ENCODE results near the gene CTNNA3. TPM values are rescaled to one million over a fixed set of nuclear protein-coding genes. Genes with fewer than 3 reads are reported as not detected.

Gene CTNNA3
- total RNA-seq, 1 donor from 2014 or later = not detected

- intact Hi-C loops (cut with micrococcal nuclease) = loop anchor here (5.0 kb wide), 2 partner anchors 467 to 593 kb away; partner anchors contain the start of gene HERC4
- peaks cover 24% of the 10 kb centered on the region for H3K27me3 Mint-ChIP-seq (ENCODE audit: low read depth)
- no peaks in the 10 kb centered on the region for H3K36me3 Mint-ChIP-seq (ENCODE audit: low read depth)
- H3K27ac Mint-ChIP-seq = no peak overlapping the region
- no peaks in the 10 kb centered on the region for H3K9me3 Mint-ChIP-seq
- no peak overlapping the region for H3K4me3 Mint-ChIP-seq (ENCODE audit: low read depth)
- peaks cover 42% of the 10 kb centered on the region for H3K4me1 Mint-ChIP-seq (ENCODE audit: low read depth)
- DNase-seq (ENCODE audit: low spot score) = no peak
These were observed 85.8 kb downstream of the CTNNA3 start for GRCh38 chr10:67609996-67610793.

- Mint-ChIP-seq H3K27ac (no peak overlapping the region), H3K4me1 (ENCODE audit: low read depth) (peaks cover 34% of the 10 kb centered on the region), H3K27me3 (ENCODE audit: low read depth) (peaks cover 32% of the 10 kb centered on the region), H3K9me3 (no peaks in the 10 kb centered on the region), H3K4me3 (ENCODE audit: low read depth) (no peak overlapping the region), H3K36me3 (ENCODE audit: low read depth) (no peaks in the 10 kb centered on the region)
- DNase-seq (ENCODE audit: low spot score) = no peak
- intact Hi-C loops (cut with micrococcal nuclease) = no loop called here
These were observed 88.0 kb downstream of the CTNNA3 start for GRCh38 chr10:67608001-67608400.

DNA sequence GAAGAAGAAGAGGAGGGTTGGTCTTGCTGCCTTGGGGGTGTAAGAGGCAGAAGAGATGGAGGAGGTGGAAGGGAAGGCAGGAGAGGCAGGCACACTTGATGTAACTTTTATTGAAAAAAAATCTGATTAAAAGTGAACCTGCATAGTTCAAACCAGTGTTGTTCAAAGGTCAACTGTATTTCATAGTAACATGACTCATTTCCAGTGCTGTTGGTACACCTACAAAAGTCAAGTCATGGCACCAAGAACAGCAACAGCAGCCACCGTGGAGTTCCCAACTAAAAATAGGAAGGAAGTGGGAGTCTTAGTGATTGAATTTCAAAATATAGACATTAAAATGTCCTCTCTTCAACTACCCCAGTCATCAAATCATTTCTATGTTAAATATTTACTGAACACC is 88.5 kb downstream of the CTNNA3 start:
- Mint-ChIP-seq H3K27me3 (ENCODE audit: low read depth) (peaks cover 28% of the 10 kb centered on the region), H3K36me3 (ENCODE audit: low read depth) (no peaks in the 10 kb centered on the region), H3K4me3 (ENCODE audit: low read depth) (no peak overlapping the region), H3K9me3 (no peaks in the 10 kb centered on the region), H3K4me1 (ENCODE audit: low read depth) (peaks cover 29% of the 10 kb centered on the region), H3K27ac (no peak overlapping the region)
- DNase-seq (ENCODE audit: low spot score) = no peak
- intact Hi-C loops (cut with micrococcal nuclease) = no loop called here

DNA sequence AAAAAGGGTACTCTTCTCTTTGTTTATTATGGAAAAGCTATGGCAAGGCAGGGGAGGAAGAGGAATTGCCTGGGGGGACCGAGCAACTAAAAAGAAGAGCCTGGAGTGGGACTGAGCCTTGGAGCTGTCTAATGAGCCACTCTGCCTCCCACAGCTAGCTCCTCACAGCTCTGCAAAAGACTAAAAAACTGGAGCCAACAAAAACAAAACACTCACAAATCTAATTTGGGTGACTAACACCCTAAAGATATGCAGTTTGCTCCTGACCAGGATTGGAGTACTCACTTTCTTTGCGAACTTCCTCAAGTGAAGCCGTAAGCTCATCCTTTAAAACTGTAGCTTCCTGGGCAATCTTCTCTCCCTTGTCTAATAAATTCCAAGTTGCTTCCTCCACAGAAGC is 89.4 kb downstream of the CTNNA3 start:
- intact Hi-C loops (cut with micrococcal nuclease) = no loop called here
- Mint-ChIP-seq H3K27ac (no peak overlapping the region), H3K4me3 (ENCODE audit: low read depth) (no peak overlapping the region), H3K36me3 (ENCODE audit: low read depth) (no peaks in the 10 kb centered on the region), H3K9me3 (no peaks in the 10 kb centered on the region), H3K4me1 (ENCODE audit: low read depth) (peaks cover 22% of the 10 kb centered on the region), H3K27me3 (ENCODE audit: low read depth) (peaks cover 26% of the 10 kb centered on the region)
- DNase-seq (ENCODE audit: low spot score) = no peak

DNA sequence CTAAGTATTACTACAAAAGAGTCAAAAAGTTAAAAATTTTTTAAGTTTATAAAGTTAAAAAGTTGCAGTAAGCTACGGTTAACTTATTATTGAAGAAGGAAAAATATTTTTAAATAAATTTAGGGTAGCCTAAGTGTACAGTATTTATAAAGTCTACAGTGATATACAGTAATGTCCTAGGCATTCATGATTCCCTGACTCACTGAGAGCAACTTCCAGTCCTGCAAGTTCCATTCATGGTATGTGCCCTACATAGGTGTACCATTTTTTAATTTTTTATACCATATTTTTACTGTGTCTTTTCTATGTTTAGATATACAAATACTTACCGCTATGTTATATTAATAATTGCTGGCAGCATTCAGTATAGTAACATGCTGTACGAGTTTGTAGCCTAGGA is 92.3 kb downstream of the CTNNA3 start:
- no peak for DNase-seq (ENCODE audit: low spot score)
- intact Hi-C loops (cut with micrococcal nuclease) = no loop called here
- Mint-ChIP-seq H3K36me3 (ENCODE audit: low read depth) (no peaks in the 10 kb centered on the region), H3K9me3 (peaks cover 3% of the 10 kb centered on the region), H3K4me3 (ENCODE audit: low read depth) (no peak overlapping the region), H3K27ac (no peak overlapping the region), H3K27me3 (ENCODE audit: low read depth) (peaks cover 23% of the 10 kb centered on the region), H3K4me1 (ENCODE audit: low read depth) (peaks cover 16% of the 10 kb centered on the region)

- Mint-ChIP-seq H3K4me3 (ENCODE audit: low read depth) (no peak overlapping the region), H3K4me1 (ENCODE audit: low read depth) (peaks cover 16% of the 10 kb centered on the region), H3K27me3 (ENCODE audit: low read depth) (peaks cover 27% of the 10 kb centered on the region), H3K9me3 (peaks cover 3% of the 10 kb centered on the region), H3K27ac (no peak overlapping the region), H3K36me3 (ENCODE audit: low read depth) (no peaks in the 10 kb centered on the region)
- DNase-seq (ENCODE audit: low spot score) = no peak
- intact Hi-C loops (cut with micrococcal nuclease) = no loop called here
These were observed 92.9 kb downstream of the CTNNA3 start for GRCh38 chr10:67603086-67603485.

- intact Hi-C loops (cut with micrococcal nuclease) = no loop called here
These were observed 93.6 kb downstream of the CTNNA3 start for GRCh38 chr10:67602268-67602950.

GRCh38 chr10:67599597-67599996 is 96.4 kb downstream of the CTNNA3 start:
- H3K27me3 Mint-ChIP-seq (ENCODE audit: low read depth) = peaks cover 26% of the 10 kb centered on the region
- DNase-seq (ENCODE audit: low spot score) = no peak

More at GRCh38 chr10:67602268-67602950, 93.6 kb downstream of the CTNNA3 start:
- Mint-ChIP-seq H3K27ac (no peak overlapping the region), H3K36me3 (ENCODE audit: low read depth) (no peaks in the 10 kb centered on the region), H3K4me3 (ENCODE audit: low read depth) (no peak overlapping the region), H3K4me1 (ENCODE audit: low read depth) (peaks cover 10% of the 10 kb centered on the region), H3K27me3 (ENCODE audit: low read depth) (peaks cover 27% of the 10 kb centered on the region), H3K9me3 (peaks cover 3% of the 10 kb centered on the region)
- DNase-seq (ENCODE audit: low spot score) = no peak

GRCh38 chr10:67596641-67597040 is 99.4 kb downstream of the CTNNA3 start:
- DNase-seq (ENCODE audit: low spot score) = no peak
- intact Hi-C loops (cut with micrococcal nuclease) = no loop called here
- H3K4me1 Mint-ChIP-seq (ENCODE audit: low read depth) = no peaks in the 10 kb centered on the region
- H3K4me3 Mint-ChIP-seq (ENCODE audit: low read depth) = no peak overlapping the region
- no peak overlapping the region for H3K27ac Mint-ChIP-seq
- peaks cover 35% of the 10 kb centered on the region for H3K9me3 Mint-ChIP-seq
- H3K27me3 Mint-ChIP-seq (ENCODE audit: low read depth) = peaks cover 21% of the 10 kb centered on the region
- no peaks in the 10 kb centered on the region for H3K36me3 Mint-ChIP-seq (ENCODE audit: low read depth)

More at GRCh38 chr10:67599597-67599996, 96.4 kb downstream of the CTNNA3 start:
- Mint-ChIP-seq H3K4me3 (ENCODE audit: low read depth) (no peak overlapping the region), H3K36me3 (ENCODE audit: low read depth) (no peaks in the 10 kb centered on the region), H3K9me3 (peaks cover 19% of the 10 kb centered on the region), H3K4me1 (ENCODE audit: low read depth) (no peaks in the 10 kb centered on the region), H3K27ac (no peak overlapping the region)
- intact Hi-C loops (cut with micrococcal nuclease) = no loop called here

DNA sequence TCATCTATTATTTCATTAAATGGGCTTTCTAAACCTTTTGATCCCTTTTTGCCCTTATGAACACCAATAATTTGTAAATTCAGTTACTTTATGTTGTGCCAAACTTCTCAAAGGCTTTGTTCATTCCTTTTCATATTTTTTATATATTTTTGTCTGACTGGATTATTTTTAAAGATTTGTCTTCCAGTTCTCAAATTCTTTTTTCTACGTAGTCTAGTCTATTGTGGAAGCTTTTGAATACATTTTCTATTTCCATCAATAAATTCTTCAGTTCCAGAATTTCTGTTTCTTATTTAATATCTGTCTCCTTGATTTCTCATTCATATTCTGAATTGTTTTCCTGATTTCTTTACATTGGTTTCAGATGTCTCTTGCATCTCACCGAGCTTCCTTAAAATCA is 108.2 kb downstream of the CTNNA3 start:
- Mint-ChIP-seq H3K9me3 (peaks cover 40% of the 10 kb centered on the region), H3K36me3 (ENCODE audit: low read depth) (no peaks in the 10 kb centered on the region), H3K27ac (no peak overlapping the region), H3K4me1 (ENCODE audit: low read depth) (no peaks in the 10 kb centered on the region), H3K4me3 (ENCODE audit: low read depth) (no peak overlapping the region), H3K27me3 (ENCODE audit: low read depth) (peaks cover 6% of the 10 kb centered on the region)
- DNase-seq (ENCODE audit: low spot score) = no peak
- intact Hi-C loops (cut with micrococcal nuclease) = no loop called here

- Mint-ChIP-seq H3K4me3 (ENCODE audit: low read depth) (no peak overlapping the region), H3K4me1 (ENCODE audit: low read depth) (no peaks in the 10 kb centered on the region), H3K27me3 (ENCODE audit: low read depth) (peaks cover 1% of the 10 kb centered on the region), H3K9me3 (no peaks in the 10 kb centered on the region), H3K36me3 (ENCODE audit: low read depth) (no peaks in the 10 kb centered on the region), H3K27ac (no peak overlapping the region)
- no peak for DNase-seq (ENCODE audit: low spot score)
- intact Hi-C loops (cut with micrococcal nuclease) = no loop called here
These were observed 120.5 kb downstream of the CTNNA3 start for GRCh38 chr10:67575532-67575931.

DNA sequence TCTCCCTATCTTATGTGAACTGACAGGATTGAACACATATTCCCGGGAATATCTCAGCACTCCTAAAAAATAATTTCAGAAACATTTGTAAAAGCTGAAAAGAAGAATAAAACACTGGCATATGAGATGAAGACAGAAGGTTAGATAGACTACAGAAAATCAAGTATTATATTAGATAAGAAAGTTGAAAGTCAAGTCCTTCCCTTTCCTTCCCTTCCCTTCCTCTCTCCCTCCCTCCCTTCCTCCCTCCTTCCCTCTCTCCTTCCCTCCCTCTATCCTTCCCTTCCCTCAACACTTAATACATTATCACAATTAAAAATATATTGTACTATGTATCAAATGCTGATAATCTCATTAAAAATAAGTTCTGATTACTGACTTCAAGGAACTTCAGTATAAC is 122.5 kb downstream of the CTNNA3 start:
- Mint-ChIP-seq H3K36me3 (ENCODE audit: low read depth) (no peaks in the 10 kb centered on the region), H3K9me3 (no peaks in the 10 kb centered on the region), H3K4me3 (ENCODE audit: low read depth) (no peak overlapping the region), H3K27me3 (ENCODE audit: low read depth) (peaks cover 1% of the 10 kb centered on the region), H3K4me1 (ENCODE audit: low read depth) (no peaks in the 10 kb centered on the region), H3K27ac (no peak overlapping the region)
- no peak for DNase-seq (ENCODE audit: low spot score)
- intact Hi-C loops (cut with micrococcal nuclease) = no loop called here

- intact Hi-C loops (cut with micrococcal nuclease) = no loop called here
- Mint-ChIP-seq H3K27me3 (ENCODE audit: low read depth) (peaks cover 1% of the 10 kb centered on the region), H3K36me3 (ENCODE audit: low read depth) (no peaks in the 10 kb centered on the region), H3K4me3 (ENCODE audit: low read depth) (no peak overlapping the region), H3K27ac (no peak overlapping the region), H3K9me3 (no peaks in the 10 kb centered on the region), H3K4me1 (ENCODE audit: low read depth) (no peaks in the 10 kb centered on the region)
- no peak for DNase-seq (ENCODE audit: low spot score)
These were observed 124.5 kb downstream of the CTNNA3 start for GRCh38 chr10:67571503-67571902.
